CD4-positive, alpha-beta T cell treated with Interleukin-6 at 100 ng/mL for 8 hours (primary cell): ENCODE results near the gene TFAP2C.
"Not testable (repeated sequence)": the region's sequence is repeated elsewhere in the genome, so short reads cannot be mapped to it uniquely, and the experiment has no call there.

Experiments
- DNase-seq: peaks from one replicate; pipeline ENCODE4 v3.0.0-alpha.2; 2020; ENCODE audit warnings: mixed read lengths, low spot score

The TFAP2C gene

GRCh38 chr20:56616716-56617115 is 12.4 kb upstream of the TFAP2C start:
- DNase-seq: no peak

- DNase-seq: no peak
Observed at GRCh38 chr20:56617489-56617888, 11.6 kb upstream of the TFAP2C start.

GRCh38 chr20:56621730-56622129 is 7.4 kb upstream of the TFAP2C start:
- no peak for DNase-seq

- not testable (repeated sequence) for DNase-seq
Observed at GRCh38 chr20:56623930-56624329, 5.2 kb upstream of the TFAP2C start.

- DNase-seq: no peak
Observed at GRCh38 chr20:56624786-56625681, 4.1 kb upstream of the TFAP2C start.

- no peak for DNase-seq
Observed at GRCh38 chr20:56625837-56626236, 3.3 kb upstream of the TFAP2C start.

GRCh38 chr20:56626367-56627121 is 2.6 kb upstream of the TFAP2C start:
- DNase-seq: no peak

GRCh38 chr20:56627122-56628014 is 1.7 kb upstream of the TFAP2C start:
- DNase-seq: no peak

- DNase-seq: no peak
Observed at GRCh38 chr20:56628015-56628872, 862 bp upstream of the TFAP2C start.

GRCh38 chr20:56629464-56630085 is 469 bp downstream of the TFAP2C start:
- no peak for DNase-seq

- DNase-seq: no peak
Observed at GRCh38 chr20:56630086-56630493, 984 bp downstream of the TFAP2C start.

- no peak for DNase-seq
Observed at GRCh38 chr20:56630506-56631317, 1.6 kb downstream of the TFAP2C start.

GRCh38 chr20:56631318-56631989 is 2.3 kb downstream of the TFAP2C start:
- no peak for DNase-seq

GRCh38 chr20:56631990-56632327 is 2.9 kb downstream of the TFAP2C start:
- DNase-seq: no peak

- DNase-seq: no peak
Observed at GRCh38 chr20:56634307-56634706, 5.2 kb downstream of the TFAP2C start.

- no peak for DNase-seq
Observed at GRCh38 chr20:56634735-56635385, 5.8 kb downstream of the TFAP2C start.

GRCh38 chr20:56636716-56637115 is 7.6 kb downstream of the TFAP2C start:
- no peak for DNase-seq

GRCh38 chr20:56637576-56637975 is 8.5 kb downstream of the TFAP2C start:
- DNase-seq: no peak

GRCh38 chr20:56646599-56646998 is 17.5 kb downstream of the TFAP2C start:
- DNase-seq: no peak
